Smooth muscle cell (in vitro differentiated cells): ENCODE data around the gene MAGEA10. TPM values are rescaled to one million over a fixed set of nuclear protein-coding genes. Genes with fewer than 3 reads are reported as not detected.
"Not testable (repeated sequence)": the region's sequence is repeated elsewhere in the genome, so short reads cannot be mapped to it uniquely, and the experiment has no call there.

Experiments used
- DNase-seq: peaks from one replicate; lab custom pipeline; 2025; ENCODE audit not compliant: unreplicated experiment; lab: John Stamatoyannopoulos, UW
- H2AFZ ChIP-seq: fragments of 200-600 bp; sonication (generic); 2 replicates; pipeline ENCODE4 v1.6.0; 2016; ENCODE audit warnings: antibody characterized with exemption, low read depth, mild to moderate bottlenecking
- H3F3A ChIP-seq: fragments of 200-600 bp; sonication (generic); 2 replicates; pipeline ENCODE4 v1.6.0; 2017; ENCODE audit warnings: antibody characterized with exemption, low read depth
- H3K27ac ChIP-seq: fragments of 200-600 bp; sonication (generic); 2 replicates; pipeline ENCODE4 v1.5.1; 2016; ENCODE audit warnings: low read depth, mild to moderate bottlenecking
- H3K27me3 ChIP-seq: fragments of 200-600 bp; sonication (generic); 2 replicates; pipeline ENCODE4 v1.6.1; 2016; ENCODE audit warnings: low read depth, mild to moderate bottlenecking
- H3K36me3 ChIP-seq: fragments of 200-600 bp; sonication (generic); 2 replicates; pipeline ENCODE4 v1.5.1; 2016; ENCODE audit warnings: low read depth
- H3K4me1 ChIP-seq: fragments of 200-600 bp; sonication (generic); 2 replicates; pipeline ENCODE4 v1.5.1; 2016; ENCODE audit warnings: low read depth
- H3K4me2 ChIP-seq: fragments of 200-600 bp; sonication (generic); 2 replicates; pipeline ENCODE4 v1.6.0; 2016; ENCODE audit warnings: mild to moderate bottlenecking
- H3K4me3 ChIP-seq: fragments of 200-600 bp; sonication (generic); 2 replicates; pipeline ENCODE4 v1.5.1; 2016; ENCODE audit warnings: mild to moderate bottlenecking
- H3K79me2 ChIP-seq: fragments of 200-600 bp; sonication (generic); 2 replicates; pipeline ENCODE4 v1.6.0; 2016; ENCODE audit warnings: low read depth, mild to moderate bottlenecking
- H3K9ac ChIP-seq: fragments of 200-600 bp; sonication (generic); 2 replicates; pipeline ENCODE4 v1.6.0; 2016; ENCODE audit warnings: low read depth
- H3K9me3 ChIP-seq: fragments of 200-600 bp; sonication (generic); replicated peaks from 2 replicates; pipeline ENCODE4 v1.5.1; 2016; ENCODE audit warnings: low read depth
- H4K20me1 ChIP-seq: fragments of 200-600 bp; sonication (generic); 2 replicates; pipeline ENCODE4 v1.6.0; 2016; ENCODE audit warnings: low read depth
- WGBS: methylation state at CpG from one replicate; pipeline ENCODE4 v1.1.7; 2016; ENCODE audit warnings: low lambda C conversion rate; 5-methylcytosine and 5-hydroxymethylcytosine counted together
- polyA plus RNA-seq: library from polyadenylated mRNA; unstranded; fragments of >200 nt; fragmentation: Nextera tagmentation; extraction: Ambion mirVana; gene quantifications from 2 replicates; pipeline ENCODE4 v1.2.1, GENCODE V29; 2016
- total RNA-seq: library from RNA; depleted of rRNA; stranded (reverse); fragments of >200 nt; gene quantifications from 2 replicates; pipeline ENCODE4 v1.2.3, GENCODE V29; 2014
- TF ChIP-seq, protein P1 (sequence below): fragments of 200-600 bp; sonication (generic); IDR thresholded peaks from 2 replicates; pipeline ENCODE4 v1.5.1; 2017; ENCODE audit warnings: borderline replicate concordance, mild to moderate bottlenecking, antibody characterized with exemption; ENCODE audit not compliant: insufficient read depth, poor library complexity, severe bottlenecking

Gene MAGEA10
- total RNA-seq = not detected in 2 replicates
- not detected in 2 replicates for polyA plus RNA-seq

DNA sequence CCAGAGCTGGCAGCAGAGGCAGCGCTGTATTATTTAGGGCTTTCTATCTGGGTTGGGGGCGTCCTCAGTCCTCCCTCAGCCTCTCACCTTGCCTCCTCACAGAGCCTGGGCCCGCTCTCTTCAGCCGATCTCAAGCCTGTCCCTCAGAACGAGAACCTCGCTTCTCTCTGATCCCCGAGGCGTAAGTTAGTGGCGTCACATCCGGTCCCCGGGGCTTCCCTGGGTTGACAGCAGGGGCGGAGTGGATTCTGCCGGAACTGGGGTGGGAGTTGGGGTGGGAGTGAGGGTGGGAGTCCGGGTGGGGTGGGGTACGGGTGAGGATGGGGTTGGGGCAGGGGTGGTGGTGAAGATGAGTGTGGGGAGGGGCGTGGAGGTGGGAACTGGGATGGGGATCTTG lies at the start of gene MAGEA10:
MAGEA10 (minus strand) TSS at position 190 of the 397 bp plus-strand sequence. CDS start 2,957 bp downstream, outside the sequence.
- H3K36me3 ChIP-seq = no peaks in the 10 kb centered on the region
- no peaks in the 10 kb centered on the region for H3K4me1 ChIP-seq
- no peak within 1 kb of the TSS for H3K9ac ChIP-seq
- no peak for DNase-seq
- H3F3A ChIP-seq = no peaks in the 10 kb centered on the region
- H2AFZ ChIP-seq = no peak within 1 kb of the TSS
- TF ChIP-seq, protein P1, sequence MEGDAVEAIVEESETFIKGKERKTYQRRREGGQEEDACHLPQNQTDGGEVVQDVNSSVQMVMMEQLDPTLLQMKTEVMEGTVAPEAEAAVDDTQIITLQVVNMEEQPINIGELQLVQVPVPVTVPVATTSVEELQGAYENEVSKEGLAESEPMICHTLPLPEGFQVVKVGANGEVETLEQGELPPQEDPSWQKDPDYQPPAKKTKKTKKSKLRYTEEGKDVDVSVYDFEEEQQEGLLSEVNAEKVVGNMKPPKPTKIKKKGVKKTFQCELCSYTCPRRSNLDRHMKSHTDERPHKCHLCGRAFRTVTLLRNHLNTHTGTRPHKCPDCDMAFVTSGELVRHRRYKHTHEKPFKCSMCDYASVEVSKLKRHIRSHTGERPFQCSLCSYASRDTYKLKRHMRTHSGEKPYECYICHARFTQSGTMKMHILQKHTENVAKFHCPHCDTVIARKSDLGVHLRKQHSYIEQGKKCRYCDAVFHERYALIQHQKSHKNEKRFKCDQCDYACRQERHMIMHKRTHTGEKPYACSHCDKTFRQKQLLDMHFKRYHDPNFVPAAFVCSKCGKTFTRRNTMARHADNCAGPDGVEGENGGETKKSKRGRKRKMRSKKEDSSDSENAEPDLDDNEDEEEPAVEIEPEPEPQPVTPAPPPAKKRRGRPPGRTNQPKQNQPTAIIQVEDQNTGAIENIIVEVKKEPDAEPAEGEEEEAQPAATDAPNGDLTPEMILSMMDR = no peak
- no peaks in the 10 kb centered on the region for H3K9me3 ChIP-seq
- H3K27ac ChIP-seq = no peak within 1 kb of the TSS
- no peaks in the 10 kb centered on the region for H4K20me1 ChIP-seq
- 88% methylated on average over 14 of the region's 16 CpGs for WGBS
- H3K27me3 ChIP-seq = no peaks in the 10 kb centered on the region
- H3K4me3 ChIP-seq = no peak within 1 kb of the TSS
- no peaks in the 10 kb centered on the region for H3K79me2 ChIP-seq
- H3K4me2 ChIP-seq = no peak within 1 kb of the TSS

DNA sequence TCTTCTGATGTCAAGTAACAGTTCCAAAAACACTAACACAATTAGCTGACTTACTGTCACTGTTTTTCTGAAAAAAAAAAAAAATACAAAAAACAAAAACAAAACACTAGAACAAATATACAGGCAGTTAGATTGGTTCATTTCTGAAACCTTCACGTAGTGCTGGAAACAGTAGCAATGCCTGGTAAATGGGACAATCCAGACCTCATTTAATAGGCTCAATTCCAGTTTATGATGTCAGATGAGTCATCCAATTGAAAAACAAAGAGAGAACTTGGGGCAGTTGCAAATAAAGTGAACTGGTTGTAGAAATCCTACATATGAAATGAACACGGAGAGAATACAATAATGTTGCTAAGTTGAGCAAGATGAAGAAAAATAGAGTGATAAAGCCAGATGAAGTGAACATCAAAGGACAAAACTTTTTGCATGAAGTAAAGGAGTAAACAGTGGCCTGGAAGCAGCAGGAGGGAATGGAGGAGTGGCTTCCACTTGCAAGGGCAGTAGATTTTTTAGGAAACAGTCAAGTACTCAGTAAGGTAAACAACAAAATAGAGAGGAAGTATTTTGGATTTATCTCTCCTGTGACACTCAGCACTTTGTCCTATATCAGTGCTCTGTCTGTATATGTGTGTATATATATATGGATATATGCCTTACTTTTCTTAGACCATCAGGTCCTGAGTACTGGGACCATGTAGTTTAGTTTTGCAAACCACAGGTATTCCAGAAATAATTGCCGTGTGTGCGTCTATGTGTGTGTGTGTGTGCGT lies 39.3 kb upstream of the MAGEA10 start:
- TF ChIP-seq, protein P1 = no peak
- 79% methylated on average over 5 of the region's 5 CpGs for WGBS
- H3K27ac ChIP-seq = no peak overlapping the region
- H3K79me2 ChIP-seq = no peaks in the 10 kb centered on the region
- H3K4me3 ChIP-seq = no peak overlapping the region
- H3K9ac ChIP-seq = no peak overlapping the region
- no peaks in the 10 kb centered on the region for H3K4me1 ChIP-seq
- H3K4me2 ChIP-seq = no peak overlapping the region
- no peaks in the 10 kb centered on the region for H3K36me3 ChIP-seq
- no peaks in the 10 kb centered on the region for H3K9me3 ChIP-seq
- H2AFZ ChIP-seq = no peak overlapping the region
- no peaks in the 10 kb centered on the region for H3K27me3 ChIP-seq
- H4K20me1 ChIP-seq = no peaks in the 10 kb centered on the region
- DNase-seq = no peak
- H3F3A ChIP-seq = no peaks in the 10 kb centered on the region

DNA sequence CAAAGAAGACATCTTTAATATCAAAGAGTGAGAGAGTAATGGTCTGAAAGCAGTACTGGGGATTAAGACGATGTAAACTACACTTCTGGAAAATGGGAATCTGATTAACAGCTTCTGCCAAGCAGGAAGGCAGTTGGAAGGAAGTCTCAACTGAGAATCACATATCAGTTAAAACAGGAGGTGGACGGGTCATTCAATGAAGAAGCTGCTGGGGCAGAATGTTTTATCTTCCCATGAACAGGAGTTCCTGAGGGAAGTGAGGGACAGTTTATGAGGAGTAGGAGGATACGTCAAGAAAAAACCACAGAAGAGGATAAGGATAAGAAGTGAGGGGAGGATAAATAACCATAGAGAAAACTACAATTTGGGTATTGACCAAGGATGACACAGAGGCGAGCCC lies 38.7 kb upstream of the MAGEA10 start:
- 51% methylated on average over 4 of the region's 4 CpGs for WGBS
- H3K79me2 ChIP-seq = no peaks in the 10 kb centered on the region
- TF ChIP-seq, protein P1 = no peak
- no peaks in the 10 kb centered on the region for H3K36me3 ChIP-seq
- no peaks in the 10 kb centered on the region for H3K27me3 ChIP-seq
- no peaks in the 10 kb centered on the region for H3F3A ChIP-seq
- DNase-seq = no peak
- H4K20me1 ChIP-seq = no peaks in the 10 kb centered on the region
- no peak overlapping the region for H3K4me3 ChIP-seq
- H3K9me3 ChIP-seq = no peaks in the 10 kb centered on the region
- H3K27ac ChIP-seq = no peak overlapping the region
- no peaks in the 10 kb centered on the region for H3K4me1 ChIP-seq
- no peak overlapping the region for H2AFZ ChIP-seq
- no peak overlapping the region for H3K4me2 ChIP-seq
- no peak overlapping the region for H3K9ac ChIP-seq

DNA sequence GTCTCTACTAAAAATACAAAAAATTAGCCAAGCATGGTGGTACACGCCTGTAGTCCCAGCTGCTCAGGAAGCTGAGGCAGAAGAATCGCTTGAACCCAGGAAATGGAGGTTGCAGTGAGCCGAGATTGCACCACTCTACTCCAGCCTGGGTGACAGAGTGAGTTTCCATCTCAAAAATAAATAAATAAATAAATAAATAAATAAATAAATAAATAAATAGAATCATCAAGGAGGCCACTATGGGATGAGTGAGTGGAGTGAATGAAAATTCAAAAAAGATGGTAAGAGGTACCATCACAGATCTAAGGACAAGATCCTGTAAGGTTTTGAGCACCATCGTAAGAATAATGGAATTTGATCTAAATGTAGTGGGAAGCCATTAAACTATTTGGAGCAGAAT lies 37.5 kb upstream of the MAGEA10 start:
- H3K4me1 ChIP-seq, H2AFZ ChIP-seq, H3K79me2 ChIP-seq, DNase-seq, H4K20me1 ChIP-seq, H3K4me3 ChIP-seq, H3K9me3 ChIP-seq, H3K9ac ChIP-seq, H3K4me2 ChIP-seq, H3F3A ChIP-seq, H3K27me3 ChIP-seq, H3K27ac ChIP-seq, H3K36me3 ChIP-seq: not testable (repeated sequence)
- 67% methylated on average over 4 of the region's 4 CpGs for WGBS

DNA sequence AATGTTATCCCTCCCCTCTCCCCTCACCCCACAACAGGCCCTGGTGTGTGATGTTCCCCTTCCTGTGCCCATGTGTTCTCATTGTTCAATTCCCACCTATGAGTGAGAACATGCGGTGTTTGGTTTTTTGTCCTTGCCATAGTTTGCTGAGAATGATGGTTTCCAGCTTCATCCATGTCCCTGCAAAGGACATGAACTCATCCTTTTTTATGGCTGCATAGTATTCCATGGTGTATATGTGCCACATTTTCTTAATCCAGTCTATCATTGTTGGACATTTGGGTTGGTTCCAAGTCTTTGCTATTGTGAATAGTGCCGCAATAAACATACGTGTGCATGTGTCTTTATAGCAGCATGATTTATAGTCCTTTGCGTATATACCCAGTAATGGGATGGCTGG lies 35.5 kb upstream of the MAGEA10 start:
- not testable (repeated sequence) for H3K4me1 ChIP-seq, H3K27ac ChIP-seq, H3K27me3 ChIP-seq, H4K20me1 ChIP-seq, H3K4me3 ChIP-seq, H3K4me2 ChIP-seq, H3F3A ChIP-seq, H2AFZ ChIP-seq, H3K9me3 ChIP-seq, H3K9ac ChIP-seq, DNase-seq, H3K36me3 ChIP-seq, H3K79me2 ChIP-seq
- WGBS = 90% methylated on average over 1 of the region's 4 CpGs
